Breast epithelium (tissue), 3 donors: Measurements from ENCODE around the gene RIPOR2.

Experiments used
- POLR2A ChIP-seq: fragments of 450-650 bp; IDR thresholded peaks from one replicate; pipeline ENCODE4 v1.6.1; 2016; ENCODE audit warnings: antibody characterized with exemption, mild to moderate bottlenecking, moderate library complexity
- POLR2AphosphoS5 ChIP-seq, 3 donors: sonication (generic); formaldehyde crosslinking; IDR thresholded peaks; one replicate each; pipeline ENCODE4 v1.6.1; 2017; ENCODE audit warnings: antibody characterized with exemption in 3 of 3
- TF ChIP-seq, protein P1 (sequence below), 3 donors: fragments of 450-650 bp; IDR thresholded peaks; one replicate each; pipeline ENCODE4 v1.5.1; 2016 to 2017; ENCODE audit warnings: antibody characterized with exemption in 3 of 3, mild to moderate bottlenecking in 3 of 3, moderate library complexity in 3 of 3

DNA sequence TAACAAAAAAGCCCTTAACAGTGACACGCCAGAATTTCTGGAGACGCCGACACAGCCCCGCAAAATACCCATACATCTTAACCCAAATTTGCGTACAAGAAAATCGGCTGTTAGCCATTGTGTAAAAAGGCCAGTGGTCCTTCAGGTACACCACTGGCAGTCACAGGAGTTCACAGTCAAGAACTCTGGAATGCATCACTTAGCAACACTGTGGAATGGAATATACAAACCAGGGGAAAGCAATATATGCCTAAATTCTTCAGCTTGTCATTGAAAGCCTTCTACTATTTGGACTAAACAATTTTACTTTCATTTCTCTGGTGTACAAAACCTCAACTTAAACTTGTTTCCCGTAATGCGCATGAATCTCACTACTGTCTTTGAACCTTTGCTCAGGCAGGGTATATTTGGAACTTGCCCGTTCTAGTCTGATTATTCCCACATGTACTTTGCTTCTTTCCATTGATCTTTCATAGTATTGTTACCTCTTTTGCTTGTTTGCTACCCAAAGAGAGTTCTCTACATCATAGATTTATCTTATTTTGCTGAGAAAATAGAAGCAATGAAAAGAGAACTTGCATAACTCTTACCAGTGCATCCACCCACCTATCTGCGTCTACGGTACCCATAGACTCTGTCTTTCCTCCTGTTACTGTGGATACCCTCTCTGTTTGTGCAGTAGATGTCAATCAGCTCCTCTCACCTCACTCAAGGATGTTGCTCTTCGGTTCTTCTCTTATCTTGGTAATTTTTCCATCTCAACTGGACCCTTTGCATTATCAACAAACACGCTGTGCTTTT, 136.8 kb downstream of the RIPOR2 start, which contains the start of gene ARMH2:
- TF ChIP-seq, protein P1, sequence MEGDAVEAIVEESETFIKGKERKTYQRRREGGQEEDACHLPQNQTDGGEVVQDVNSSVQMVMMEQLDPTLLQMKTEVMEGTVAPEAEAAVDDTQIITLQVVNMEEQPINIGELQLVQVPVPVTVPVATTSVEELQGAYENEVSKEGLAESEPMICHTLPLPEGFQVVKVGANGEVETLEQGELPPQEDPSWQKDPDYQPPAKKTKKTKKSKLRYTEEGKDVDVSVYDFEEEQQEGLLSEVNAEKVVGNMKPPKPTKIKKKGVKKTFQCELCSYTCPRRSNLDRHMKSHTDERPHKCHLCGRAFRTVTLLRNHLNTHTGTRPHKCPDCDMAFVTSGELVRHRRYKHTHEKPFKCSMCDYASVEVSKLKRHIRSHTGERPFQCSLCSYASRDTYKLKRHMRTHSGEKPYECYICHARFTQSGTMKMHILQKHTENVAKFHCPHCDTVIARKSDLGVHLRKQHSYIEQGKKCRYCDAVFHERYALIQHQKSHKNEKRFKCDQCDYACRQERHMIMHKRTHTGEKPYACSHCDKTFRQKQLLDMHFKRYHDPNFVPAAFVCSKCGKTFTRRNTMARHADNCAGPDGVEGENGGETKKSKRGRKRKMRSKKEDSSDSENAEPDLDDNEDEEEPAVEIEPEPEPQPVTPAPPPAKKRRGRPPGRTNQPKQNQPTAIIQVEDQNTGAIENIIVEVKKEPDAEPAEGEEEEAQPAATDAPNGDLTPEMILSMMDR (IDR thresholded peaks at IDR 0.05), result no peak
- TF ChIP-seq POLR2A (no peak), POLR2AphosphoS5 (IDR thresholded peaks at IDR 0.05) (no peak)
